ENCODE data around the gene AGPAT3.

Gene AGPAT3

GRCh38 chr21:43950481-43950880 is 85.5 kb downstream of the AGPAT3 start:
- ChIA-PET CTCF (interaction anchor here (1.4 to 3.4 kb wide), 2 partner anchors 12 to 25 kb away, joined by 5 to 23 read pairs; no protein-coding TSS in a partner anchor), POLR2A (no interaction called here)
- no peak for TF ChIP-seq CTCF (IDR thresholded peaks at IDR 0.05; ENCODE audit: insufficient read depth, low read length, missing control alignments)
- H3K4me3 ChIP-seq (ENCODE audit: low read depth, low read length) = no peak overlapping the region
- no peak for DNase-seq (ENCODE audit: low read depth, low spot score)

- TF ChIP-seq CTCF (IDR thresholded peaks at IDR 0.05; ENCODE audit: insufficient read depth, low read length, missing control alignments) = no peak
- no peak for DNase-seq (ENCODE audit: low read depth, low spot score)
- POLR2A ChIA-PET = no interaction called here
- no peak overlapping the region for H3K4me3 ChIP-seq (ENCODE audit: low read depth, low read length)
- CTCF ChIA-PET = interaction anchor here (3.4 kb wide), 1 partner anchor 12 kb away, joined by 23 read pairs; no protein-coding TSS in a partner anchor
Measured at GRCh38 chr21:43950936-43951335, 85.9 kb downstream of the AGPAT3 start.

- TF ChIP-seq CTCF (IDR thresholded peaks at IDR 0.05; ENCODE audit: insufficient read depth, low read length, missing control alignments) = no peak
- ChIA-PET CTCF (interaction anchor here (1.2 to 3.4 kb wide), 2 partner anchors 13 kb away, joined by 3 to 23 read pairs; no protein-coding TSS in a partner anchor), POLR2A (no interaction called here)
- DNase-seq (ENCODE audit: low read depth, low spot score) = no peak
- H3K4me3 ChIP-seq (ENCODE audit: low read depth, low read length) = no peak overlapping the region
Measured at GRCh38 chr21:43951911-43952703, 87.1 kb downstream of the AGPAT3 start.

GRCh38 chr21:43953021-43953420 is 88.0 kb downstream of the AGPAT3 start:
- H3K4me3 ChIP-seq (ENCODE audit: low read depth, low read length) = no peak overlapping the region
- TF ChIP-seq CTCF (IDR thresholded peaks at IDR 0.05; ENCODE audit: insufficient read depth, low read length, missing control alignments) = no peak
- CTCF ChIA-PET = interaction anchor here (0.9 to 1.2 kb wide), 3 partner anchors 11 to 22 kb away, joined by 3 to 5 read pairs (median 4); no protein-coding TSS in a partner anchor
- POLR2A ChIA-PET = no interaction called here
- no peak for DNase-seq (ENCODE audit: low read depth, low spot score)

- H3K4me3 ChIP-seq (ENCODE audit: low read depth, low read length) = no peak overlapping the region
- no peak for TF ChIP-seq CTCF (IDR thresholded peaks at IDR 0.05; ENCODE audit: insufficient read depth, low read length, missing control alignments)
- DNase-seq (ENCODE audit: low read depth, low spot score) = no peak
- CTCF ChIA-PET = interaction anchor here (1.2 kb wide), 1 partner anchor 12 kb away, joined by 5 read pairs; no protein-coding TSS in a partner anchor
- POLR2A ChIA-PET = no interaction called here
Measured at GRCh38 chr21:43954042-43954441, 89.0 kb downstream of the AGPAT3 start.

GRCh38 chr21:43954896-43955295 is 89.9 kb downstream of the AGPAT3 start:
- no peak for DNase-seq (ENCODE audit: low read depth, low spot score)
- no peak for TF ChIP-seq CTCF (IDR thresholded peaks at IDR 0.05; ENCODE audit: insufficient read depth, low read length, missing control alignments)
- ChIA-PET POLR2A (no interaction called here), CTCF (interaction anchor here (0.7 to 1.8 kb wide), 3 partner anchors 8 to 20 kb away, joined by 3 to 5 read pairs (median 3); no protein-coding TSS in a partner anchor)
- no peak overlapping the region for H3K4me3 ChIP-seq (ENCODE audit: low read depth, low read length)
